Ovary (tissue), 3 donors: ENCODE results near the gene TCERG1L.
"Not testable (repeated sequence)": the region's sequence is repeated elsewhere in the genome, so short reads cannot be mapped to it uniquely, and the experiment has no call there.

ENCODE experiments used
- CTCF ChIP-seq, 3 donors: fragments of 450-650 bp in 2 of 3; fragments of 200-600 bp in 1 of 3; IDR thresholded peaks; one replicate each; pipeline versions ENCODE4 v1.5.1 to v1.8.0; 2016 to 2022; ENCODE audit warnings: antibody characterized with exemption in 3 of 3, mild to moderate bottlenecking in 1 of 3
- EP300 ChIP-seq: sonication (generic); formaldehyde crosslinking; IDR thresholded peaks from one replicate; pipeline ENCODE4 v1.6.1; 2017; ENCODE audit warnings: antibody characterized with exemption
- POLR2A ChIP-seq: fragments of 450-650 bp; IDR thresholded peaks from one replicate; pipeline ENCODE4 v1.6.1; 2017; ENCODE audit warnings: antibody characterized with exemption, mild to moderate bottlenecking, moderate library complexity
- donor health status: DM: no; HTN: no; CAD: no.

GRCh38 chr10:131152456-131152855 is 159.1 kb downstream of the TCERG1L start:
- not testable (repeated sequence) for TF ChIP-seq CTCF (IDR thresholded peaks at IDR 0.05); POLR2A; EP300
